ENCODE measurements around the gene DDX53.

DDX53 gene

DNA sequence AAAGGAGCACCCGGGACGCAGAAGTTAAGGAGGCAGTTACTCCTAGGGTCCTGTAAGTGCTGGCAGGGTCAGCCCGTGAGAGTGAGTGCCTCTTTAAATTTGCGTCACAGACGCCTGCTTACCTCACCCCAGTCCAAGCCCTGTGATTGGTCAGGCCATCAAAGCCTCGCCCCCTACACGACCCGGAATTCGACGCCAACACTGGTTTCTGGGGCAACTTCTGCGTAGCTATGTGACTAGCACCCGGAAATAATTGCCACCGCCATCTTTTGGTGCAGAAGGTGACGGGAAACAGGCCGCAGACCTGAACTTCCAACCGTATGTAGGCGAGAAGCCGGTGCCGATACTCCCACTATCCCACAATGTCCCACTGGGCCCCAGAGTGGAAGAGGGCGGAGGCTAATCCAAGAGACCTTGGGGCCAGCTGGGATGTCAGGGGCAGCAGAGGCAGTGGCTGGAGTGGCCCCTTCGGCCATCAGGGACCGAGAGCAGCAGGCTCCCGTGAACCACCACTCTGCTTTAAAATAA lies at the start of gene DDX53:
Gene DDX53 (plus strand): TSS at position 265 of the 528 bp plus-strand sequence. CDS start 98 bp downstream, at position 363.
- DNase-seq (ENCODE audit: low read depth) = no peak
- in situ Hi-C loops (cut with HindIII; ENCODE audit: low sequenced_read_pairs) = no loop called here

GRCh38 chrX:22950269-22951266 lies 49.2 kb upstream of the DDX53 start:
- TF ChIP-seq CTCF (IDR thresholded peaks at IDR 0.05; ENCODE audit: low read depth, low read length, missing control alignments) = no peak
- no peak overlapping the region for H3K4me3 ChIP-seq (ENCODE audit: low read depth, low read length)
- in situ Hi-C loops (cut with HindIII; ENCODE audit: low sequenced_read_pairs) = no loop called here
- peak; percentile 85 for DNase-seq (ENCODE audit: low read depth)

More for the DNA sequence above, at the start of gene DDX53:
- no peak within 1 kb of the TSS for H3K4me3 ChIP-seq (ENCODE audit: low read depth, low read length)
- TF ChIP-seq CTCF (IDR thresholded peaks at IDR 0.05; ENCODE audit: low read depth, low read length, missing control alignments) = no peak

- no peak overlapping the region for H3K4me3 ChIP-seq (ENCODE audit: low read depth, low read length)
- DNase-seq (ENCODE audit: low read depth) = peak; percentile 6
- TF ChIP-seq CTCF (IDR thresholded peaks at IDR 0.05; ENCODE audit: low read depth, low read length, missing control alignments) = no peak
- in situ Hi-C loops (cut with HindIII; ENCODE audit: low sequenced_read_pairs) = no loop called here
Observed at GRCh38 chrX:22952010-22952409, 47.8 kb upstream of the DDX53 start.

DNA sequence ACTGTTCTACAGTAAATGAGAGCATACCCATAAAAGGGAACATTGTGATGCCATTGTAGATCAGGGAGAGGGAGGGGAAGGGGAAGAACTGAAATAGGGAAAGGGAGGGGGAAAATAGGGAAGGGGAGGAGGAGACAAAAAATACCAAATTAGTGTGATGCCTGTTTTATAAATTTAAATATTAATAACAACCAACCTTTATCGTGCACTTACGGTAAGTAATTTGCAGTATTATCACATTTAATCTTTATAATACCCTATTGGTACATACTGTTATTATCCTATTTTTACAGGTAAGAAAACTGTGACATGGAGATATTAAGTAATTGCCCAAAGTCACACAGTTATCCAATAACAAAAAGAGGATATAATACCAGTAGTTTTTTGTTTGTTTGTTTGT lies 41.5 kb upstream of the DDX53 start:
- TF ChIP-seq CTCF (IDR thresholded peaks at IDR 0.05; ENCODE audit: low read depth, low read length, missing control alignments) = no peak
- in situ Hi-C loops (cut with HindIII; ENCODE audit: low sequenced_read_pairs) = no loop called here
- no peak for DNase-seq (ENCODE audit: low read depth)
- H3K4me3 ChIP-seq (ENCODE audit: low read depth, low read length) = no peak overlapping the region

DNA sequence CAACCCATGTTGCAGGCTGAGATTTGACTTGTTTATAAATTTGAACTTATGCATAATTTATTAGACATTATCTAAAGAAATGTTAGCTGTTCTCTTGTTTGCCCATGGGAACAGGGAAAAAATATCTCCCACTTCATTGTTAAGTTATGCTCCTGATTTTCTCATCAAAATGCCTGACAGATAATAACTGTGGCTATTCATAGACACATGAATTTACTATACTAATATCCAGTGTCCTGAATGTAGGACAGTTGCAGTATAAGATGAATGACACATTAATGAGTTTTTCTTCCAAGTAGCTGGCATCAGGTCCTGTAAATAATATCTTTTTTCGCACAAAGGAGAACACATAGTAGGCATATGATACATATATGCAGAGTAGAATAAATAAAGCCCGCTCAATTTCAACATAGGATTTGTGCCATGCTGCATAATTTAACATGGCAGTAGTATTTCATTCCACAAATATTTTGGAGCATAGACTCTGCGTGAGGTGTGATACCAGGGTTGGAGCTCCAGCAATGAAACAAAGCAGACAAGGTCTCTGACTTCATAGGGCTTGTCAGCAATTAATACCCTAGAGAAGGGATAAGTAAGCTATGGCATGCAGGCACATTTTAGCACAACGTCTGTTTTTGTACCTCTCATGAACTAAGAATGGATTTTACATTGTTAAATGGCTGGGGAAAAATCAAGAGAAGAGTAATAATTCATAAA lies 40.4 kb upstream of the DDX53 start:
- no peak for DNase-seq (ENCODE audit: low read depth)
- in situ Hi-C loops (cut with HindIII; ENCODE audit: low sequenced_read_pairs) = no loop called here
- TF ChIP-seq CTCF (IDR thresholded peaks at IDR 0.05; ENCODE audit: low read depth, low read length, missing control alignments) = no peak
- H3K4me3 ChIP-seq (ENCODE audit: low read depth, low read length) = no peak overlapping the region

DNA sequence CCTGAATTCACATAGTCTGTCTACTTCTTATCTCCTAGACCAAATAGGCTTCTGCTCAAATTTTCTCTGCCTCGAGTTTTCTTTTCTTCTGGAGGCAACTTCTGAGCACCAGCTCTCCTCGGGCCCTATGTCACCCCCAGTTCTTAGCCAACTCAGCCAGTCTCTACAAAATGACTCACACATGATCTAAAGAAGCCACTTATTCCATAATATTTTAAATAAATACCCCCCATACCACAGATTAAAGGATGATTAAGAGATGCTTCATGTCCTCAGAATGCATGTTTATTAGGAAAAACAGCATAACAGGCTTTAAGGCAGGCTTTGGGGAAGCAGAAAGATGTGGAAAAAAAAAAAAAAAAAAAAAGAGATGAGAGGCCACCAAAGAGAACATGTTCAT lies 36.6 kb upstream of the DDX53 start:
- in situ Hi-C loops (cut with HindIII; ENCODE audit: low sequenced_read_pairs) = no loop called here
- DNase-seq (ENCODE audit: low read depth) = no peak
- H3K4me3 ChIP-seq (ENCODE audit: low read depth, low read length) = no peak overlapping the region
- TF ChIP-seq CTCF (IDR thresholded peaks at IDR 0.05; ENCODE audit: low read depth, low read length, missing control alignments) = no peak
